Naive B cell (primary cell): Measurements from ENCODE around the gene RCE1. TPM values are rescaled to one million over a fixed set of nuclear protein-coding genes. Genes with fewer than 3 reads are reported as not detected.
A peak's percentile ranks its signal among the peaks of the same experiment; 100 is the strongest.
"Not testable (repeated sequence)": the region's sequence is repeated elsewhere in the genome, so short reads cannot be mapped to it uniquely, and the experiment has no call there.

Source experiments
- ATAC-seq, 2 donors: fragments of 150-1000 bp; cut with Tn5 transposase; 2 replicates each; pipeline ENCODE4 v1.10.0; 2021; ENCODE audit warnings: low read depth in 2 of 2, mild to moderate bottlenecking in 2 of 2, moderate library complexity in 2 of 2
- DNase-seq: peaks from one replicate; pipeline ENCODE4 v3.0.0; 2022
- H3K27ac Mint-ChIP-seq, 6 donors: one replicate each; pipeline ENCODE4 v1.8.0; 2020 to 2022; ENCODE audit warnings: mild to moderate bottlenecking in 6 of 6, mixed read lengths in 6 of 6, moderate library complexity in 5 of 6, inconsistent platforms in 2 of 6
- H3K27me3 Mint-ChIP-seq, 3 donors: one replicate each; pipeline ENCODE4 v1.8.0; 2021 to 2022; ENCODE audit warnings: mixed read lengths in 3 of 3, mild to moderate bottlenecking in 1 of 3
- H3K36me3 Mint-ChIP-seq, 2 donors: one replicate each; pipeline ENCODE4 v1.8.0; 2020 to 2022; ENCODE audit warnings: mixed read lengths in 2 of 2, inconsistent platforms in 1 of 2, mild to moderate bottlenecking in 1 of 2
- H3K4me1 Mint-ChIP-seq, 3 donors: one replicate each; pipeline ENCODE4 v1.8.0; 2020 to 2022; ENCODE audit warnings: mixed read lengths in 3 of 3, inconsistent platforms in 1 of 3, mild to moderate bottlenecking in 1 of 3, moderate library complexity in 1 of 3
- H3K4me3 Mint-ChIP-seq, 8 donors: one replicate each; pipeline ENCODE4 v1.8.0; 2020 to 2022; ENCODE audit warnings: mild to moderate bottlenecking in 8 of 8, mixed read lengths in 8 of 8, moderate library complexity in 8 of 8, inconsistent platforms in 2 of 8
- H3K9me3 Mint-ChIP-seq, 7 donors: one replicate each; pipeline ENCODE4 v1.8.0; 2020 to 2022; ENCODE audit warnings: mixed read lengths in 7 of 7, mild to moderate bottlenecking in 5 of 7, inconsistent platforms in 2 of 7, moderate library complexity in 1 of 7
- polyA plus RNA-seq, 6 donors: library from polyadenylated mRNA; unstranded; fragments of 300-500 nt; fragmentation: Illumina TruSeq; gene quantifications; one replicate each; pipeline ENCODE4 v1.2.3, GENCODE V29; 2021; ENCODE audit warnings: low read depth in 6 of 6

RCE1 gene, protein sequence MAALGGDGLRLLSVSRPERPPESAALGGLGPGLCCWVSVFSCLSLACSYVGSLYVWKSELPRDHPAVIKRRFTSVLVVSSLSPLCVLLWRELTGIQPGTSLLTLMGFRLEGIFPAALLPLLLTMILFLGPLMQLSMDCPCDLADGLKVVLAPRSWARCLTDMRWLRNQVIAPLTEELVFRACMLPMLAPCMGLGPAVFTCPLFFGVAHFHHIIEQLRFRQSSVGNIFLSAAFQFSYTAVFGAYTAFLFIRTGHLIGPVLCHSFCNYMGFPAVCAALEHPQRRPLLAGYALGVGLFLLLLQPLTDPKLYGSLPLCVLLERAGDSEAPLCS
- 10 to 100 TPM; 16.3 to 31.9 (median 19.3) TPM for polyA plus RNA-seq

DNA sequence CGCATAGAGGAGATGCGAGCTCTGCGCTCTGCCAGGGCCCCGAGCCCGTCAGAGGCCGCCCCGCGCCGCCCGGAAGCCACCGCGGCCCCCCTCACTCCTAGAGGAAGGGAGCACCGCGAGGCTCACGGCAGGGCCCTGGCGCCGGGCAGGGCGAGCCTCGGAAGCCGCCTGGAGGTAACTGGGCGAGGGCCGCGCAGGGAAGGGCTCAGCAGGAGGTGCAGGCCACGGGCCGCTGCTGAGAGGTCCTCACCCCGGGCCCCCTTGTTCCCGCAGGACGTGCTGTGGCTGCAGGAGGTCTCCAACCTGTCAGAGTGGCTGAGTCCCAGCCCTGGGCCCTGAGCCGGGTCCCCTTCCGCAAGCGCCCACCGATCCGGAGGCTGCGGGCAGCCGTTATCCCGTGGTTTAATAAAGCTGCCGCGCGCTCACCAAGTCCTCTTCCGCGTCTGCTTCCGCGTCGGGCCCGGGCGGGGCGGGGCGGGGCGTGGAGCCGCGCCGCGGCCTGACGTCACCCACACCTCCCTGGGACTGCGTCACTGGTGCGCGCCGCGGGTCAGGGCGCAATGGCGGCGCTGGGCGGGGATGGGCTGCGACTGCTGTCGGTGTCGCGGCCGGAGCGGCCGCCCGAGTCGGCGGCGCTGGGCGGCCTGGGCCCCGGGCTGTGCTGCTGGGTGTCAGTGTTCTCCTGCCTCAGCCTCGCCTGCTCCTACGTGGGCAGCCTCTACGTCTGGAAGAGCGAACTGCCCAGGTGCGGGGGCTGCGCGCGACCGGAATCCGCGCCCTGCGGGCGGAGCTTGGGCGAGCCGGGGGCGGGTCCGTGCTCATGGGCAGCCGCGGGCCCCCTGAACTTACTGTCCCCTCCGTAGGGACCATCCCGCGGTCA, at the start of gene RCE1:
Gene RCE1 (plus strand): TSS at position 546 of the 880 bp plus-strand sequence. CDS start 15 bp downstream, at position 561.
- ATAC-seq (peak; percentile 91), DNase-seq (peak; percentile 91)
- H3K4me1 Mint-ChIP-seq, result peaks cover 28 to 58% (median 49%) of the 10 kb centered on the region in 3 donors
- H3K9me3 Mint-ChIP-seq, result no peaks in the 10 kb centered on the region
- peak within 1 kb of the TSS; percentile 87 to 97 (median 96) for H3K27ac Mint-ChIP-seq
- no peaks in the 10 kb centered on the region for H3K27me3 Mint-ChIP-seq
- no peaks in the 10 kb centered on the region for H3K36me3 Mint-ChIP-seq
- H3K4me3 Mint-ChIP-seq, result peak within 1 kb of the TSS; percentile 85 to 97 (median 93)

DNA sequence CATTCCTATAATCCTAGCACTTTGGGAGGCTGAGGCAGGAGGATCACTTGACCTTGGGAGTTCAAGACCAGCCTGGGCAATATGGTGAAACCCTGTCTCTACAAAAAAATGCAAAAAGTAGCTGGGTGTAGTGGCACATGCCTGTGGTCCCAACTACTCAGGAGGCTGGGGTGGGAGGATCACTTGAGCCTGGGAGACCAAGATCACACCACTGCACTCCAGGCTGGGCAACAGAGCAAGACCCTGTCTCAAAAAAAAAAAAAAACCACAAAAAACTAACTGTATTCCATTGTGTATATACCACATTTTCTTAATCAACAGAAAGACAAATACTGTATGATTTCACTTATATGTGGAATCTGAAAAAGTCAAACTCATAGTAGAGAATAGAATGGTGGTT, 43.4 kb upstream of the RCE1 start:
- ATAC-seq, H3K27me3 Mint-ChIP-seq, H3K9me3 Mint-ChIP-seq, DNase-seq: not testable (repeated sequence)
- Mint-ChIP-seq H3K4me1 (peaks cover 27 to 85% (median 46%) of the 10 kb centered on the region in 3 donors), H3K27ac (peak overlapping the region; percentile 1 to 91 (median 66)), H3K4me3 (peak overlapping the region in 5 of 8 donors; percentile 5 to 82 (median 16)), H3K36me3 (peaks cover 10 to 16% of the 10 kb centered on the region in 2 donors)

DNA sequence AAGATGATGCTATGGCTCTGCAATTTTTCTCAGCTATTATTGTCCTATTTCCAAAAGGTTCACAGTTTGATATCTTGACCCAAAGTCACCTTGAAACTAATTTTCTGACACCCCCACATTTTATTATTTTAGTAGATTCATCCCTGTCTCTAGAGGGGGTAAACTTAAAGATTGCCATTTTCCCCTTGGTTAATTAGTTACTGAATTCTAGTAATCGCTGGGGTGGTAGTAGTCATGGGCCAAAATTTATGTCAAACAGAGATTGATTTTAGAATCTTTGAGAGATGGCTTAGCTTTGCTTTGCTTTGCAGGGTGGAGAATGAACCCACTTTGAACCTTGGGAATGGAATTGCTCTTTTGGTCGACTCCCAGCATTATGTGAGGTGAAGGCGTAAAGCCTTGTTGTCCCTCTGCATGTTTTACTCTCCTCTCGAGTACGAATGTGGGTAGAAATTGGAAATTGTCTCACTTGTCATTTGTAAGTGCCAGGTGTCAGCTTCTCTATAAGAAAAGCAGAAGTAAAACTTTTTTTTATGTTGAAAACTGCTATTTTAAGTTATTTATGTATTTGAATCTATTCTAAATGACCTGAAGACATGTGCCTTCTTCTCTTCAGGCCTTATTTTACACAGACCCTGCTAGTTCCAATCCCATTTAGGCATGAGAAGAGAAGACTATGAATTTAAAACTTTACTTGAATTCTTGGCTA, 42.4 kb upstream of the RCE1 start:
- Mint-ChIP-seq H3K36me3 (peaks cover 10 to 20% of the 10 kb centered on the region in 2 donors), H3K27me3 (no peaks in the 10 kb centered on the region), H3K27ac (peak overlapping the region; percentile 47 to 94 (median 90)), H3K9me3 (peaks cover 0 to 3% (median 0%) of the 10 kb centered on the region in 7 donors), H3K4me3 (peak overlapping the region; percentile 31 to 82 (median 62)), H3K4me1 (peaks cover 28 to 79% (median 44%) of the 10 kb centered on the region in 3 donors)
- DNase-seq, result peak; percentile 51
- ATAC-seq, result peak; percentile 88 to 89

DNA sequence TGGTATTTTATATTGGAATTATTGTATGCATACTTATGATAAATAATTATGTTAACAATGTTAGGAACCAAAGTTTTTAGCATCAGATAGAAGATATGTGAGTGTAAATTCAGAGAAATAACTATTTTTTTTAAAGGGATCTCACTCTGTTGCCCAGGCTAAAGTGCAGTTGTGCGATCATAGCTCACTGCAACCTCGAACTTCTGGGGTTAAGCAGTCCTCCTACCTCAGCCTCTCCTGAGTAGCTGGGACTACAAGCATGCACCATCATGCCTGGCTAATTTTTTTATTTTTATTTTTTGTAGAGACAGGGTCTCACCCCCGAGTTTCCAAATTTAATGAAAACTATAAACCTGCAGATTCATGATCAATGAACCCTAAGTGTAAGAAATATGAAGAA, 33.6 kb upstream of the RCE1 start:
- peaks cover 0 to 3% (median 0%) of the 10 kb centered on the region in 7 donors for H3K9me3 Mint-ChIP-seq
- H3K4me1 Mint-ChIP-seq, result peaks cover 8 to 21% (median 17%) of the 10 kb centered on the region in 3 donors
- ATAC-seq (no peak), DNase-seq (no peak)
- no peaks in the 10 kb centered on the region for H3K27me3 Mint-ChIP-seq
- peak overlapping the region in 1 of 6 donors; percentile 18 for H3K27ac Mint-ChIP-seq
- H3K36me3 Mint-ChIP-seq, result peaks cover 21 to 40% of the 10 kb centered on the region in 2 donors
- H3K4me3 Mint-ChIP-seq, result peak overlapping the region in 1 of 8 donors; percentile 44

DNA sequence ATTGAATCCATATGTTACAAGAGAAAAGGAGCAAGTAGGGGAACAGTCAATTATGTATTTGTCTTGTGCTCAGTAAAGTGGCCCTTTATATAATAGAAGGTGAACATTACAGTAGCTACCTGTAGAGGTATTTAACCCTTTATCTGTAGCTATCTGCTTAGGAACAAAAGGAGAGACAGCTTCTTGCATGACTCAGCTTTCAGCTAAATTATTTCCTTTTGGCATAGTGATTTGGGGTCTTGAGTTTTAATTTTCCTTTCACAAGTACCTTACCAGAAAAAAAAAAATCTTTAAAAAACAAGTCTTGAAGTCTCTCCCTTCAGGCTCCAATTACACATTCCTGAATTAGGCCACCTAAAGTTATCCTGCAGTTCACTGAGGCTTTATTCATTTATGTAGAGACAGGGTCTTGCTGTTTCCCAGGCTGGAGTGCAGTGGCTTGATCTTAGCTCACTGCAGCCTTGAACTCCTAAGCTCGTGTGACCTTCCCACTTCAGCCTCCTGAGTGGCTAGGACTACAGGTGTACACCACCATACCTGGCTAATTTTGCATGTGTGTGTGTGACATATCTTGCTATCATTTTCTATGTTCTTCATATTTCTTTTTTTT, 32.6 kb upstream of the RCE1 start:
- no peaks in the 10 kb centered on the region for H3K27me3 Mint-ChIP-seq
- peak overlapping the region in 1 of 6 donors; percentile 44 for H3K27ac Mint-ChIP-seq
- peak overlapping the region in 1 of 8 donors; percentile 6 for H3K4me3 Mint-ChIP-seq
- H3K9me3 Mint-ChIP-seq, result peaks cover 0 to 3% (median 0%) of the 10 kb centered on the region in 7 donors
- ATAC-seq (no peak), DNase-seq (no peak)
- peaks cover 21 to 37% of the 10 kb centered on the region in 2 donors for H3K36me3 Mint-ChIP-seq
- peaks cover 8 to 21% (median 17%) of the 10 kb centered on the region in 3 donors for H3K4me1 Mint-ChIP-seq

DNA sequence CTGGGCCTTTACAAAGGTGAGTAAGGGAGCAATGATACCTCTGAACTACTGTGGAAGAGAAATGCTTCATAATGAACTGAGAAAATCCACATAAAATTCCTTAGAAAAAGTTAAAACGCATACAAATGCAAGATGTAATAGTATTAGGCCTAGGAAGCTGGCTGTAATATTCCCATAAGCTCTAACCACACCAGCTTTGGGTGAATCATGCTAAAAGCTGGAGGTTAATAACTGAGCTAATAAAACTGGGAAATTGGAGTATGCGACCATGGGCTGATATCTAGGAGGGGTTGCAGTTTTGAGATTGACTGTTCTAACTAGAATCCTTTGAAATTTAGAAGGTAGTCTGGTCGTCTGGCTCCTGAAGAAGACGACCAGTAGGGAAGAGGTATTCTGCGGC, 28.6 kb upstream of the RCE1 start:
- DNase-seq, result no peak
- Mint-ChIP-seq H3K27me3 (no peaks in the 10 kb centered on the region), H3K9me3 (no peaks in the 10 kb centered on the region), H3K36me3 (peaks cover 14 to 18% of the 10 kb centered on the region in 2 donors), H3K27ac (no peak overlapping the region), H3K4me1 (peaks cover 0 to 11% (median 0%) of the 10 kb centered on the region in 3 donors), H3K4me3 (no peak overlapping the region)
- no peak for ATAC-seq

DNA sequence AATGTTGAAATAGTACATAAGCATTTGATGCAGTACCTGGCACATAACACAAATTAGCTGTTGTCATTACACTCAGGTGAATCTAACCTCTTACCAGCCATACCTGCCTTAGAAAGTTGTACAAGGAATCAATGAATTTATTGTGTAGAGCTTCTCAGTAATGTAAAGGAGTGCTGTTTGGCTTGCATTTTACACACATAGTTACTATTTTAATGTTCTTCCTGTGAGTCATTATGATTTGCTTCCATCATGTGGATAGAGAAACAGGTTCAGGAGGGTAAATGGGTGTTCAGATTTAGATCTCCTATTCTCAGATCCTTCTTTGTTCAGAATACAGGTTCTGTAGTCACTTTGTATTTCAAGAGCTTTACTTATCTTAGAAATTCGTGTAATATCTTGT, 27.6 kb upstream of the RCE1 start:
- Mint-ChIP-seq H3K27ac (peak overlapping the region in 1 of 6 donors; percentile 74), H3K9me3 (no peaks in the 10 kb centered on the region), H3K4me1 (peaks cover 0 to 11% (median 0%) of the 10 kb centered on the region in 3 donors), H3K27me3 (no peaks in the 10 kb centered on the region), H3K4me3 (no peak overlapping the region), H3K36me3 (peaks cover 8 to 11% of the 10 kb centered on the region in 2 donors)
- no peak for ATAC-seq
- DNase-seq, result no peak

DNA sequence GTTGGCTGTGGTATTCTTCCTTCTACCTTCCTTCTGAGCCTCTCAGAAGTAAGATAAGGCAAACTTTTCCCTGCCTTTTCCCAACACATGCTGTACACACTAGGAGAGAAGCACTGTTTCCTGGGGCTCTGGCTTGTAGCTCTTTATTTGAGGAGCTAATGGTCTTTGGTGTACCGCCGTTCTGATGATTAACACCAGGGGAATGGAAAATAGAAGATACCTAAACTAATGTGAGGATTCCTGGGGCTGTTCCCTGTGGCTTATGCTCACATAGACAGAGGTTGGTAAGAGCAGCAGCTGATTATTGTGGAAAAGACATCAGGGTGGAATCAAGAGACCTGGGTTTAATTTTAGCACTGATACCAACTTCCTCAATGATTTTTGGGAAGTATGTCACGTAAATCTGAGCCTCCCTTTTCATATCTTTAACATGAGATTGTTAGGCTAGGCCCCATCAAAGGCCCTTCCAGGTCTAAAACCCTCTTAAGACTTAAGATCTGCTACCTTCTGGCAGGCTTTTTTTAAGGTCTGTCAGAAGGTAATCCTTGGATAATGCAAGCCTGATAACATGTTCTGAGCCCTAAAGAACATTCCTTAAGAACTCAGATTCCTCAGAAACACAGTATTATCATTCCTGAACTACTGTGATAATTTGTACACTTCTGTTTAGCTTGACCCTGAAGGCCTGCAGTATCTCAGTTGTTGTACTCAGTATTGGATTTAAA, 24.8 kb upstream of the RCE1 start:
- Mint-ChIP-seq H3K9me3 (no peaks in the 10 kb centered on the region), H3K4me3 (no peak overlapping the region)

DNA sequence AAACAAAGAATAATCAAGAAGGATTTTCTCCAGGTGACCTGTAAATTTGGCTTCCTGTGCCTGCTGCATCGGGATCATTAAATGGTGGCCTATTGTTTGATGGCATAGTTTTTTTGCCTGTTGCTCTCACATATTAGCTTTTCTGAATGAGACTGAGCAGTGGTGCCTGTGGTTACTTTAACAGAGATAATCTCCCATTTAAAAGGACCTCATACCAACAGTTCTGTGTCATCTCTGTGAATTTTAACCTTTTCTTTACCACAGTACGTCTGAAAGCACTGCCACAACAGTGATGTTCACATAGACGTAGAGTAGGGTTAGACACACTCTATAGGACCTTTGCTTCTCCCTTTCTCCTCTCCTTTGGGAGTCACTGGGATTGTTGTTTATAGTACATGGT, 22.9 kb upstream of the RCE1 start:
- H3K4me1 Mint-ChIP-seq, result peaks cover 0 to 8% (median 0%) of the 10 kb centered on the region in 3 donors
- no peaks in the 10 kb centered on the region for H3K27me3 Mint-ChIP-seq
- peaks cover 0 to 7% of the 10 kb centered on the region in 2 donors for H3K36me3 Mint-ChIP-seq
- H3K27ac Mint-ChIP-seq, result no peak overlapping the region
- H3K4me3 Mint-ChIP-seq, result no peak overlapping the region
- DNase-seq, result no peak
- H3K9me3 Mint-ChIP-seq, result no peaks in the 10 kb centered on the region
- ATAC-seq, result no peak

More for the DNA sequence above, 24.8 kb upstream of the RCE1 start:
- Mint-ChIP-seq H3K27me3 (no peaks in the 10 kb centered on the region), H3K27ac (peak overlapping the region in 2 of 6 donors; percentile 58 to 72), H3K36me3 (peaks cover 0 to 7% of the 10 kb centered on the region in 2 donors), H3K4me1 (peaks cover 0 to 8% (median 0%) of the 10 kb centered on the region in 3 donors)
- no peak for ATAC-seq
- no peak for DNase-seq

DNA sequence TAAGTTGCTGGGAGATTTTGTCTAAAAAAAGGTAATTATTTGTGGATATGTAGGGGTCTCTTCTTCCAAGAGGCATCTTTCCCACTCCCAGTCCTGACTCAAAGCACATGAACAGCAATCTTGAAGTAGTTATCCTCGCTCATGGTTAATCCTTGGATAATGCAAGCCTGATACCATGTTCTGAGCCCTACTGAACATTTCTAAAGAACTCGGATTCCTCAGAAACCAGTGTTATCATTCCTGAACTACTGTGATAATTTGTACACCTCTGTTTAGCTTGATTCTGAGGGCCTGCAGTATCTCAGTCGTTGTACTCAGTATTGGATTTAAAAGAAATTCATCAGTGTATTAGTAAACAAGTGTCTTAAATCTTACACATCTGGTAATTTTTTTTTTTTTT, 22.3 kb upstream of the RCE1 start:
- Mint-ChIP-seq H3K27me3 (no peaks in the 10 kb centered on the region), H3K9me3 (no peaks in the 10 kb centered on the region), H3K4me1 (peaks cover 0 to 8% (median 0%) of the 10 kb centered on the region in 3 donors), H3K27ac (no peak overlapping the region), H3K36me3 (peaks cover 0 to 7% of the 10 kb centered on the region in 2 donors), H3K4me3 (no peak overlapping the region)
- ATAC-seq, result no peak
- no peak for DNase-seq

DNA sequence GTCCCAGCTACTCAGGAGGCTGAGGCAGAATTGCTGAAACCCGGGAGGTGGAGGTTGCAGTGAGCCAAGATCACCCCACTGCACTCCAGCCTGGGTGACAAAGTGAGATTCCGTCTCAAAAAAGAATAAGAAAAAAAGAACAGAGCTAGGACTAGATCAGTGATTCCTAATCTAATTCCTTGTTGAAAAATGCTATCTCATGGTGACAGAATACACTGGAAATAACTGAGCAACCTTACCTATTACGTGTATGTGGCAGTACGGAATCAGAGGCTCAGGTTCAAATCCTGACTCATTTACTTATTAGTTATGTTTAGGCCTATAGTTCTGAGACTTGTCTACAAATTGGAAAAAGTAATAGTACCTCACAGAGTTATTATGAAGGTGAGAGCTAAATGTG, 19.5 kb upstream of the RCE1 start:
- Mint-ChIP-seq H3K4me3 (no peak overlapping the region), H3K36me3 (no peaks in the 10 kb centered on the region), H3K9me3 (no peaks in the 10 kb centered on the region), H3K4me1 (peaks cover 0 to 4% (median 0%) of the 10 kb centered on the region in 3 donors), H3K27me3 (no peaks in the 10 kb centered on the region), H3K27ac (peak overlapping the region in 1 of 6 donors; percentile 91)
- DNase-seq (no peak), ATAC-seq (no peak)

DNA sequence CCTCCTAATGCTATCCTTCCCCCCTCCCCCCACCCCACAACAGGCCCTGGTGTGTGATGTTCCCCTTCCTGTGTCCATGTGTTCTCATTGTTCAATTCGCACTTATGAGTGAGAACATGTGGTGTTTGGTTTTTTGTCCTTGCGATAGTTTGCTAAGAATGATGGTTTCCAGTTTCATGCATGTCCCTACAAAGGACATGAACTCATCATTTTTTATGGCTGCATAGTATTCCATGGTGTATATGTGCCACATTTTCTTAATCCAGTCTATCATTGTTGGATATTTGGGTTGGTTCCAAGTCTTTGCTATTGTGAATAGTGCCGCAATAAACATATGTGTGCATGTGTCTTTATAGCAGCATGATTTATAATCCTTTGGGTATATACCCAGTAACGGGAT, 18.7 kb upstream of the RCE1 start:
- H3K36me3 Mint-ChIP-seq, DNase-seq, ATAC-seq, H3K4me1 Mint-ChIP-seq, H3K27ac Mint-ChIP-seq, H3K4me3 Mint-ChIP-seq, H3K9me3 Mint-ChIP-seq, H3K27me3 Mint-ChIP-seq: not testable (repeated sequence)
